Keratinocyte (primary cell): Measurements from ENCODE around the gene HNF1B. TPM values are rescaled to one million over a fixed set of nuclear protein-coding genes. Genes with fewer than 3 reads are reported as not detected.

Experiments
- DNase-seq: peaks from one replicate; pipeline ENCODE4 v3.0.0-alpha.2; 2011; ENCODE audit warnings: low read depth, missing footprints, low spot score
- FAIRE-seq: peaks from 2 replicates; lab custom pipeline; 2011; peaks lifted over from hg19 to GRCh38; lab: Jason Lieb, UNC
- H2AFZ ChIP-seq: 2 replicates; pipeline ENCODE4 v1.6.0; 2012; ENCODE audit warnings: low read length, control low read depth, inconsistent platforms; ENCODE audit not compliant: control insufficient read depth
- H3K27ac ChIP-seq: 2 replicates; pipeline ENCODE4 v1.5.1; 2011; ENCODE audit warnings: low read length; ENCODE audit not compliant: control insufficient read depth, insufficient read depth
- H3K27me3 ChIP-seq: 3 replicates; pipeline ENCODE4 v1.6.0; 2011; ENCODE audit warnings: low read length; ENCODE audit not compliant: control insufficient read depth, insufficient read depth; ENCODE audit errors: extremely low read depth
- H3K36me3 ChIP-seq, 2 experiments: 2 replicates in 1 of 2; 3 replicates in 1 of 2; pipeline ENCODE4 v1.5.1; 2011; ENCODE audit warnings: low read length in 2 of 2, mild to moderate bottlenecking in 1 of 2; ENCODE audit not compliant: control insufficient read depth in 2 of 2, insufficient read depth in 2 of 2; ENCODE audit errors: extremely low read depth in 1 of 2
- H3K4me1 ChIP-seq: 3 replicates; pipeline ENCODE4 v1.5.1; 2011; ENCODE audit warnings: low read length; ENCODE audit not compliant: control insufficient read depth, insufficient read depth; ENCODE audit errors: extremely low read depth
- H3K4me2 ChIP-seq: 3 replicates; pipeline ENCODE4 v1.6.0; 2011; ENCODE audit warnings: low read depth, low read length; ENCODE audit not compliant: control insufficient read depth, insufficient read depth; ENCODE audit errors: extremely low read depth
- H3K4me3 ChIP-seq, 3 experiments: fragments of 200-600 bp in 1 of 3; sonication (generic) in 1 of 3; 2 replicates in 2 of 3; 3 replicates in 1 of 3; pipeline ENCODE4 v1.5.1; 2011 to 2016; ENCODE audit warnings: low read length in 3 of 3, mild to moderate bottlenecking in 3 of 3, control low read depth in 2 of 3, inconsistent platforms in 1 of 3, low read depth in 1 of 3, mixed read lengths in 1 of 3, mixed run types in 1 of 3, moderate library complexity in 1 of 3; ENCODE audit not compliant: control insufficient read depth in 2 of 3, insufficient read depth in 2 of 3; ENCODE audit errors: extremely low read depth in 1 of 3
- H3K79me2 ChIP-seq: 2 replicates; pipeline ENCODE4 v1.6.0; 2012; ENCODE audit warnings: low read length; ENCODE audit not compliant: control insufficient read depth, insufficient read depth
- H3K9ac ChIP-seq: 3 replicates; pipeline ENCODE4 v1.6.0; 2011; ENCODE audit warnings: low read length; ENCODE audit not compliant: control insufficient read depth, insufficient read depth; ENCODE audit errors: extremely low read depth
- H3K9me1 ChIP-seq: 3 replicates; pipeline ENCODE4 v1.6.0; 2011; ENCODE audit warnings: low read length; ENCODE audit not compliant: control insufficient read depth, insufficient read depth; ENCODE audit errors: extremely low read depth
- H3K9me3 ChIP-seq: 2 replicates; pipeline ENCODE4 v1.5.1; 2012; ENCODE audit warnings: low read depth, low read length; ENCODE audit not compliant: control insufficient read depth
- H4K20me1 ChIP-seq: 3 replicates; pipeline ENCODE4 v1.6.0; 2011; ENCODE audit warnings: low read length; ENCODE audit not compliant: control insufficient read depth, insufficient read depth; ENCODE audit errors: extremely low read depth
- EZH2 ChIP-seq: IDR thresholded peaks from one replicate; pipeline ENCODE4 v1.6.1; 2012; ENCODE audit warnings: inconsistent platforms, mild to moderate bottlenecking, low read length, moderate library complexity
- dilution Hi-C: fragments of 300-500 bp; cut with MboI; formaldehyde crosslinking; loops from one replicate; pipeline ENCODE4 v1.7.0; 2020; ENCODE audit warnings: low sequenced_read_pairs; ENCODE audit not compliant: extremely low pct_ligation_motif_present
- polyA plus RNA-seq, 5 experiments: library from polyadenylated mRNA; depleted of rRNA in 3 of 5; stranded (reverse) in 3 of 5; stranded (forward) in 1 of 5; unstranded in 1 of 5; fragments of >200 nt; gene quantifications; 1 replicate in 1 of 5; 2 replicates in 3 of 5; 3 replicates in 1 of 5; pipeline versions ENCODE4 v1.2.1 to v1.2.3, GENCODE V29; 2011 to 2012; ENCODE audit warnings: missing spikeins in 2 of 5, low read depth in 1 of 5, low replicate concordance in 1 of 5
- TF ChIP-seq, protein P1 (sequence below), 3 experiments: IDR thresholded peaks in 1 of 3; conservative IDR thresholded peaks in 1 of 3; optimal IDR thresholded peaks in 1 of 3; 2 replicates in 2 of 3; 3 replicates in 1 of 3; pipeline versions ENCODE3 to v1.5.1; 2011; ENCODE audit warnings: low read length in 3 of 3, mild to moderate bottlenecking in 3 of 3, moderate library complexity in 2 of 3, control low read depth in 1 of 3, inconsistent platforms in 1 of 3; ENCODE audit not compliant: insufficient read depth in 2 of 3; ENCODE audit errors: extremely low read depth in 1 of 3

The HNF1B gene
- polyA plus RNA-seq, 1 donor (not counting 4 experiments of a cell fraction or from before 2014, with no cell fraction given) = not detected

DNA sequence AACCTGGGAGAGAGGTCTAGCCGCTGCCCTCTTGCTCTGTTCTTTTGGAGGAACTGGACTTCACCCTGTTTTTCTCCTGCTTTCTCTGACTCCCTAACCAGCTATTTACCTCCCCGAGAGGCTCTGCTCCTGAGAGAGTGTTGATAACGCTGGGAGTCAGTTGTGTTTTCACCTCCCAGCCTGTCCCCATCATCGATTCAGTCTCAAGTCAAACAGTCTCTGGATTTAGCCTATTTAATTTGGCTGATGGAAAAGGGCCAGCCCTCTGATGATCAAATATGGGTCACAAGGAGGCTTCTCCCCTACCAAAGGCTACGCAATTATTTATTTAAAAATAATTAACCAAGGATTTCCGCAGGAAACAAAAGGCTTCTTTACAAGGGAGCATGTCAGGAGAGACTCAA is 31.8 kb downstream of the HNF1B start:
- no peaks in the 10 kb centered on the region for H3K9me3 ChIP-seq
- dilution Hi-C loops = loop anchor here (10.0 kb wide), 1 partner anchor 132 kb away; no protein-coding TSS in a partner anchor
- no peaks in the 10 kb centered on the region for H3K9me1 ChIP-seq
- H3K36me3 ChIP-seq = no peaks in the 10 kb centered on the region
- no peak overlapping the region for H2AFZ ChIP-seq
- FAIRE-seq = no peak
- peaks cover 35% of the 10 kb centered on the region for H3K27me3 ChIP-seq
- TF ChIP-seq, protein P1, sequence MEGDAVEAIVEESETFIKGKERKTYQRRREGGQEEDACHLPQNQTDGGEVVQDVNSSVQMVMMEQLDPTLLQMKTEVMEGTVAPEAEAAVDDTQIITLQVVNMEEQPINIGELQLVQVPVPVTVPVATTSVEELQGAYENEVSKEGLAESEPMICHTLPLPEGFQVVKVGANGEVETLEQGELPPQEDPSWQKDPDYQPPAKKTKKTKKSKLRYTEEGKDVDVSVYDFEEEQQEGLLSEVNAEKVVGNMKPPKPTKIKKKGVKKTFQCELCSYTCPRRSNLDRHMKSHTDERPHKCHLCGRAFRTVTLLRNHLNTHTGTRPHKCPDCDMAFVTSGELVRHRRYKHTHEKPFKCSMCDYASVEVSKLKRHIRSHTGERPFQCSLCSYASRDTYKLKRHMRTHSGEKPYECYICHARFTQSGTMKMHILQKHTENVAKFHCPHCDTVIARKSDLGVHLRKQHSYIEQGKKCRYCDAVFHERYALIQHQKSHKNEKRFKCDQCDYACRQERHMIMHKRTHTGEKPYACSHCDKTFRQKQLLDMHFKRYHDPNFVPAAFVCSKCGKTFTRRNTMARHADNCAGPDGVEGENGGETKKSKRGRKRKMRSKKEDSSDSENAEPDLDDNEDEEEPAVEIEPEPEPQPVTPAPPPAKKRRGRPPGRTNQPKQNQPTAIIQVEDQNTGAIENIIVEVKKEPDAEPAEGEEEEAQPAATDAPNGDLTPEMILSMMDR (optimal IDR thresholded peaks at IDR 0.05 in 1 of 3, IDR thresholded peaks at IDR 0.05 in 1 of 3, conservative IDR thresholded peaks at IDR 0.05 in 1 of 3; ENCODE audit: extremely low read depth in 1 of 3, insufficient read depth in 2 of 3, low read length in 3 of 3) = no peak
- no peak for TF ChIP-seq EZH2
- no peak for DNase-seq
- H3K9ac ChIP-seq = no peak overlapping the region
- H3K4me1 ChIP-seq = no peaks in the 10 kb centered on the region
- no peak overlapping the region for H3K27ac ChIP-seq
- no peaks in the 10 kb centered on the region for H4K20me1 ChIP-seq
- no peaks in the 10 kb centered on the region for H3K79me2 ChIP-seq
- H3K4me2 ChIP-seq = no peak overlapping the region
- H3K4me3 ChIP-seq = no peak overlapping the region

DNA sequence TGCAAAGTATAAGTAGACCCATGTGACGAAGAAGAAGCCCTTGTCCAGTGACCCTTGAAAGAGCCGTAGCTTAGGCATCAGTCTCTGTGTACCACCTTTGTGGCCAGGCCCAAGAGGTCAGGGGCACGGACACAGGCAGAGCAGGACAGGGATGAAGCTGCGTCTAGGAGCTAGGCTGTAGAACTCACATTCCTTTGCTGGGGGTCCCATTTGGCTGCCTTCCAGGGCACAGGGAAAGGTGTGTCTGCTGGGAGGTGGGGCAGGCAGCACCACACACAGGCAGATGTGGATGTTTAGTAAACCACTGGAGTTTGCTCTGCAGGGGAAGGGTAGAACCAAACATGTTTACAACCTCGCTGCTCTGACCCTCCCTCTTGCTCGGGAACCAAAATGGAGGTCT is 33.7 kb downstream of the HNF1B start:
- no peaks in the 10 kb centered on the region for H3K9me3 ChIP-seq
- no peak overlapping the region for H2AFZ ChIP-seq
- dilution Hi-C loops = loop anchor here (10.0 kb wide), 1 partner anchor 134 kb away; no protein-coding TSS in a partner anchor
- DNase-seq = no peak
- H3K4me3 ChIP-seq = no peak overlapping the region
- H3K36me3 ChIP-seq = no peaks in the 10 kb centered on the region
- H3K27me3 ChIP-seq = peaks cover 21% of the 10 kb centered on the region
- H3K4me2 ChIP-seq = no peak overlapping the region
- no peaks in the 10 kb centered on the region for H3K9me1 ChIP-seq
- H4K20me1 ChIP-seq = no peaks in the 10 kb centered on the region
- TF ChIP-seq, protein P1 (optimal IDR thresholded peaks at IDR 0.05 in 1 of 3, IDR thresholded peaks at IDR 0.05 in 1 of 3, conservative IDR thresholded peaks at IDR 0.05 in 1 of 3; ENCODE audit: extremely low read depth in 1 of 3, insufficient read depth in 2 of 3, low read length in 3 of 3) = no peak
- no peak for TF ChIP-seq EZH2
- no peak overlapping the region for H3K9ac ChIP-seq
- H3K79me2 ChIP-seq = no peaks in the 10 kb centered on the region
- no peak for FAIRE-seq
- no peaks in the 10 kb centered on the region for H3K4me1 ChIP-seq
- H3K27ac ChIP-seq = no peak overlapping the region
